Body of pancreas (tissue), 4 donors: Measurements from ENCODE around the gene OR5C1. TPM values are rescaled to one million over a fixed set of nuclear protein-coding genes. Genes with fewer than 3 reads are reported as not detected.

Source experiments
- ATAC-seq: fragments of 150-250 bp; one replicate; pipeline ENCODE4 v1.9.1; 2016
- DNase-seq, 4 donors: peaks; one replicate each; pipeline ENCODE4 v3.0.0-alpha.2; 2019
- H3K27ac ChIP-seq, 4 donors: fragments of 200-600 bp; sonication (generic); 1 replicate in 3 of 4; 2 replicates in 1 of 4; pipeline versions ENCODE4 v1.5.1 to v1.6.1; 2016 to 2019; ENCODE audit warnings: mild to moderate bottlenecking in 1 of 4, mixed read lengths in 1 of 4, moderate library complexity in 1 of 4
- H3K27me3 ChIP-seq, 2 donors: fragments of 200-600 bp; sonication (generic); one replicate each; pipeline ENCODE4 v1.6.0; 2016; ENCODE audit warnings: mild to moderate bottlenecking in 1 of 2
- H3K36me3 ChIP-seq, 2 donors: fragments of 200-600 bp; sonication (generic); replicated peaks in 1 of 2; 2 replicates each; pipeline ENCODE4 v1.5.1; 2016; ENCODE audit warnings: low read depth in 2 of 2; ENCODE audit not compliant: insufficient read depth in 1 of 2
- H3K4me1 ChIP-seq: fragments of 200-600 bp; sonication (generic); one replicate; pipeline ENCODE4 v1.6.0; 2016
- H3K4me3 ChIP-seq, 2 donors: fragments of 200-600 bp; sonication (generic); 1 replicate in 1 of 2; 2 replicates in 1 of 2; pipeline ENCODE4 v1.5.1; 2016 to 2019
- H3K9me3 ChIP-seq, 3 donors: fragments of 200-600 bp; sonication (generic); 1 replicate in 2 of 3; 2 replicates in 1 of 3; pipeline ENCODE4 v1.5.1; 2016
- POLR2A ChIP-seq, 3 donors: fragments of 450-650 bp; IDR thresholded peaks; one replicate each; pipeline ENCODE4 v1.6.1; 2016; ENCODE audit warnings: antibody characterized with exemption in 3 of 3, mild to moderate bottlenecking in 2 of 3
- WGBS, 2 donors: methylation state at CpG; one replicate each; pipeline ENCODE4 v1.1.5; 2017; 5-methylcytosine and 5-hydroxymethylcytosine counted together
- intact Hi-C: fragments of 100-400 bp; cut with DNase I; formaldehyde crosslinking; loops from one replicate; pipeline ENCODE4 v1.15.1; 2023
- total RNA-seq, 2 donors: library from RNA; depleted of rRNA; stranded (reverse); fragments of >200 nt; gene quantifications; one replicate each; pipeline ENCODE4 v1.1.0, GENCODE V29; 2016
- TF ChIP-seq, protein P1 (sequence below), 7 experiments: fragments of 450-650 bp in 4 of 7; fragments of 200-600 bp in 3 of 7; sonication (generic) in 3 of 7; IDR thresholded peaks; one replicate each; pipeline ENCODE4 v1.5.1; 2016 to 2019; ENCODE audit warnings: antibody characterized with exemption in 7 of 7

Gene OR5C1
- total RNA-seq, 2 donors from 2014 or later, result not detected

- WGBS, 2 donors, result 80 to 83% methylated on average over 3 of the region's 3 CpGs
- Histone ChIP-seq H3K4me3 (no peak overlapping the region), H3K36me3 (no peaks in the 10 kb centered on the region), H3K9me3 (no peaks in the 10 kb centered on the region), H3K4me1 (no peaks in the 10 kb centered on the region), H3K27me3 (no peaks in the 10 kb centered on the region), H3K27ac (no peak overlapping the region)
- TF ChIP-seq, protein P1, sequence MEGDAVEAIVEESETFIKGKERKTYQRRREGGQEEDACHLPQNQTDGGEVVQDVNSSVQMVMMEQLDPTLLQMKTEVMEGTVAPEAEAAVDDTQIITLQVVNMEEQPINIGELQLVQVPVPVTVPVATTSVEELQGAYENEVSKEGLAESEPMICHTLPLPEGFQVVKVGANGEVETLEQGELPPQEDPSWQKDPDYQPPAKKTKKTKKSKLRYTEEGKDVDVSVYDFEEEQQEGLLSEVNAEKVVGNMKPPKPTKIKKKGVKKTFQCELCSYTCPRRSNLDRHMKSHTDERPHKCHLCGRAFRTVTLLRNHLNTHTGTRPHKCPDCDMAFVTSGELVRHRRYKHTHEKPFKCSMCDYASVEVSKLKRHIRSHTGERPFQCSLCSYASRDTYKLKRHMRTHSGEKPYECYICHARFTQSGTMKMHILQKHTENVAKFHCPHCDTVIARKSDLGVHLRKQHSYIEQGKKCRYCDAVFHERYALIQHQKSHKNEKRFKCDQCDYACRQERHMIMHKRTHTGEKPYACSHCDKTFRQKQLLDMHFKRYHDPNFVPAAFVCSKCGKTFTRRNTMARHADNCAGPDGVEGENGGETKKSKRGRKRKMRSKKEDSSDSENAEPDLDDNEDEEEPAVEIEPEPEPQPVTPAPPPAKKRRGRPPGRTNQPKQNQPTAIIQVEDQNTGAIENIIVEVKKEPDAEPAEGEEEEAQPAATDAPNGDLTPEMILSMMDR (IDR thresholded peaks at IDR 0.05), result no peak
- no peak for TF ChIP-seq POLR2A (IDR thresholded peaks at IDR 0.05)
- ATAC-seq (no peak), DNase-seq (no peak)
- intact Hi-C loops, result no loop called here
Observed at GRCh38 chr9:122777935-122778627, 10.7 kb upstream of the OR5C1 start.

DNA sequence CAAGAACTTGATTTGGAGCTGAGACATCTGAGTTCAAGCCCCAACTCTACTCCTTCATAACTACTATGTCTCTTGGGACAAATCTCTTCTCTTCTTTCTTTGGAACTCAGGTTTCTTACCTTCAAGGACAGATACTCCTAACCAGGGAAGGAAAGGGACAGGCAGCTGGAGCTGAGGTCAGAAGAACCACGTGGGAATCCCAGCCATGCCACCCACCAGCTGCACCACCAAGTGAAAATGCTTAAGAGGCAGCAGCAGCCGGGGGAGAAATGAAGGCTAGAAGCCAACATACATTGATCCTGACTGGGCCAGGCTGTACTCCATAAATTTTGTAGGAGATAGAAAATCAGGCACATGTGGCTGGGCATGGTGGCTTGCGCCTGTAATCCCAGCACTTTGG, 9.6 kb upstream of the OR5C1 start:
- no peak for ATAC-seq
- no peak for DNase-seq
- Histone ChIP-seq H3K4me1 (no peaks in the 10 kb centered on the region), H3K27ac (no peak overlapping the region), H3K36me3 (no peaks in the 10 kb centered on the region), H3K27me3 (no peaks in the 10 kb centered on the region), H3K4me3 (no peak overlapping the region), H3K9me3 (no peaks in the 10 kb centered on the region)
- intact Hi-C loops, result no loop called here
- 73 to 84% methylated on average over 3 of the region's 3 CpGs for WGBS, 2 donors
- TF ChIP-seq, protein P1 (IDR thresholded peaks at IDR 0.05), result no peak

- Histone ChIP-seq H3K36me3 (no peaks in the 10 kb centered on the region), H3K9me3 (no peaks in the 10 kb centered on the region), H3K4me1 (no peaks in the 10 kb centered on the region), H3K4me3 (no peak overlapping the region), H3K27ac (no peak overlapping the region), H3K27me3 (no peaks in the 10 kb centered on the region)
- ATAC-seq, result no peak
- intact Hi-C loops, result no loop called here
- DNase-seq, result no peak
- TF ChIP-seq, protein P1 (IDR thresholded peaks at IDR 0.05), result no peak
- no peak for TF ChIP-seq POLR2A (IDR thresholded peaks at IDR 0.05)
- WGBS, 2 donors, result 54 to 59% methylated on average over 4 of the region's 4 CpGs
Observed at GRCh38 chr9:122780026-122780425, 8.7 kb upstream of the OR5C1 start.

DNA sequence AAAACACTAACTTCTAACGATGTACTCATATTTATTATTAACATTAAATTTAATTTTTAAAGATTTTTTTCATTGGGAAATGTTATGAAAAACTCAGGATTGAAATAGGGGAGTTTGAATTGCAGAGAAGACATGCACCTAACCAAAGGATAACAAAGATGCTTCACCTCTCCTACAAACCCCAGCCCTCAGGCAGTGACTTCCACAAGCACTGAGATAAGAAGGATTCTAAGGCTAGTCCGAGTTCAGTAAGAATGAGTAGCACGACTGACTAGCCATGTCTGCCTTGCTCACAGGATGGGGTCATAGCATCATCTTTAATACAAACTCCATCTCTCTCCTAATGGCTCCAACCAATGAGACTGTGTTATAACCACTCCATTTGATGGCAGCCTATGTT, 7.1 kb upstream of the OR5C1 start:
- H3K4me1 ChIP-seq, result no peaks in the 10 kb centered on the region
- DNase-seq (no peak), ATAC-seq (no peak)
- intact Hi-C loops, result no loop called here
- no peaks in the 10 kb centered on the region for H3K9me3 ChIP-seq
- H3K4me3 ChIP-seq, result no peak overlapping the region
- no peaks in the 10 kb centered on the region for H3K27me3 ChIP-seq
- TF ChIP-seq POLR2A (IDR thresholded peaks at IDR 0.05), result no peak
- TF ChIP-seq, protein P1 (IDR thresholded peaks at IDR 0.05), result no peak
- no peaks in the 10 kb centered on the region for H3K36me3 ChIP-seq
- no peak overlapping the region for H3K27ac ChIP-seq
- 56 to 59% methylated on average over 3 of the region's 3 CpGs for WGBS, 2 donors

- H3K27me3 ChIP-seq, result no peaks in the 10 kb centered on the region
- no peaks in the 10 kb centered on the region for H3K4me1 ChIP-seq
- TF ChIP-seq POLR2A (IDR thresholded peaks at IDR 0.05), result no peak
- TF ChIP-seq, protein P1 (IDR thresholded peaks at IDR 0.05), result no peak
- H3K27ac ChIP-seq, result no peak overlapping the region
- no peak overlapping the region for H3K4me3 ChIP-seq
- no peak for DNase-seq
- no peak for ATAC-seq
- no peaks in the 10 kb centered on the region for H3K9me3 ChIP-seq
- intact Hi-C loops, result no loop called here
- no peaks in the 10 kb centered on the region for H3K36me3 ChIP-seq
Observed at GRCh38 chr9:122785269-122785668, 3.5 kb upstream of the OR5C1 start.
